Activated CD8-positive, alpha-beta memory T cell treated with anti-CD3 and anti-CD28 coated beads, Interleukin-2, amount 50 U/mL, for 24 hours (primary cell): ENCODE results near the gene ERP27.

Source experiments
- DNase-seq: peaks from one replicate; pipeline ENCODE4 v3.0.0-alpha.2; 2020; ENCODE audit errors: extremely low read depth

The ERP27 gene

DNA sequence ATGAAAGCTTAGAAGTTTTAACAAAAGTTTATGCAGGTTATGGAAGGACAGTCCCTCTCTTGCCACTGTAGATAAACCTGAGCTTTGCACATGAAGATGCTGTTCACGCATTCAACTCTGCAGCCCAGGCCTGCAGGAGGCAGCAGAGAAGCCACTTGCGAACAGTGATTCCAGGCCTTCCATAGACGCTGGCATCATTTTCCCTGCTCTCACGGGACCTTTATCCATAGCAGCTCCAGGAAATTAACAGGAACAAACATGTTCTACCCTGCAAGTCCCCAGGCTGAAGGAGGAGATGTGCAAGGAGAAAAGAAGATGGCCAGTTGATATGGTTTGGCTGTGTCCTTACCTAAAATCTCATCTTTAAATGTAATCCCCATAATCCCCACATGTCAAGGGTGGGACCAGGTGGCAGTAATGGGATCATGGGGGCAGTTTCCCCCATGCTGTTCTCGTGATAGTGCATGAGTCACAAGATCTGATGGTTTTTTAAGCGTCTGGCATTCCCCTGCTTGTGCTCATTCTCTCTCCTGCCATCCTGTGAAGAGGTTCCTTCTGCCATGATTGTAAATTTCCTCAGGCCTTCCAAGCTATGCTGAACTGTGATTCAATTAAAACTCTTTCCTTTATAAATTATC lies 2.0 kb downstream of the ERP27 start:
- no peak for DNase-seq

GRCh38 chr12:14935031-14935430 lies 3.3 kb downstream of the ERP27 start:
- no peak for DNase-seq

DNA sequence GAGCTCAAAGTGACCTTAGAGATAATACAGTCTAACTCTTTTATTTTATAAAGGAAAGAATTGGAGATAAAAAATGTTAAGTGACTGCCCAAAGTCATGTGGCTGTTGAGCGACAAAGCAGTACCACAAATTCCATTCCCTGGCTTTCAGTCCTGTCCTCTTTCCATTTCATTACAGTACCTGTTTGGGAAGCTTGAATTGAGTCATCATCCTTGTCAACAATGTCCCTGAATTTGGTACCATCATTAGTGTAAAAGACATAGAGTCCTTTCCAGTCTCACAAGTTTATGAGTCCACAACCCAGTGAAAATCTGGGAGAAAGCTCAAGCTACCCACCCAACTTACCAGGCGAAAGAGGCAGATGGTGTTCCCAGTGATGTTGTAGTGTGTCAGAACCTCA lies 3.8 kb downstream of the ERP27 start:
- DNase-seq, result no peak

GRCh38 chr12:14931791-14932560 lies 6.4 kb downstream of the ERP27 start:
- DNase-seq, result no peak

DNA sequence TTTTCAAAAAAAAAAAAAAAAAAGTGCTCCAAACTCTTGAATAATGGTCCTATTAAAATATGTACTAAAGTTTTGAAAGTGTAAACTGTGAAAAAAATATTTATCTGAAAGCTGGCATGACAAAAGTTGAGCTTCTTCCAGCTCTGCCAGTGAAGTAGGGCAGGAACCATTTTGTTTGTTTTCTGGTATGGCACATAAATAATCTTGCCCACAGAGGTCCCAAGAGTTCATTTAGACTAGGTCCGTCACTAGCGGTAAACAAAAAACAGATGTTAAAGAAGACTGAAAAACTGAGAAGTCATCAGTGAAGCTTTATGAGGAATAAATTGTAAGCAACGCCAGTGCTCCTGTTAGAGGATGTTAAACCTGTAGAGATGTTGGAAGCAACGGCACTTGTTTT lies 7.0 kb downstream of the ERP27 start:
- no peak for DNase-seq

DNA sequence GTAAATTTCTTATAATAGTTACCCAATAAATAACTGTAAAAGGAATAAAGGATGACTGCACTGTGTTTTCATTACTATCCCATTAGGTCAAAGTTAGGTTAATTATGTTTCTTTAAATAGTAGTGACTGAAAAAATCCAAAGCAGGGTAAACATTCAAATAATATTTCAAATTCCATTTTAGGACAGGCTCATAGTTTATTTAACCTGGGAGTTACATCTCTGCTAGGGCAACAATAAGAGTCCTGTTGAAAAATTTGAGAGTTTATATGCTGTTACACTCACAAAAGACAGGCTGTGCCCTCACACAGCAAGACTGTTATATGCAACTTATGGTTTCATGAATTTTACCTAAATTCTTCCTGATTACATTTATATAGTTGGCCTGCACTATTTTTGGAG lies 8.0 kb downstream of the ERP27 start:
- no peak for DNase-seq

DNA sequence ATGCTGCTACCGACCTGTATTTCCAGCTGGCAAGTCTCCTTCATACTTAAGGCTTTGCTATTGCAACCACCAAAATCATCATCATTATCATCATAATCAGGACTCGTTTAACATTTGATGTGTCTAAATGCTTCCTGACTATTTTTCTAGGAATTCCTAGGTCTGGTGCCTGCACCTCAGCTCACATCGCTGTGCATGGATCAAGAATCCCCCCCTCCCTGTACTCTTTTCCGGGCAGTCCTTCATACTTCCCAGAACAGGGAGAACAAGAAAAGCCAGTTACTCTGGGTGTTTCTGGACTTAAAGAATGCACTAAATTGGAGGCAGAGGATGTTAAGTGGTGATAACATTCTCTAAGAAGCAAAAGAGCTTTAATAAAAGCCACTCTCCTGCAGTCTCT lies 9.4 kb downstream of the ERP27 start:
- DNase-seq, result no peak

DNA sequence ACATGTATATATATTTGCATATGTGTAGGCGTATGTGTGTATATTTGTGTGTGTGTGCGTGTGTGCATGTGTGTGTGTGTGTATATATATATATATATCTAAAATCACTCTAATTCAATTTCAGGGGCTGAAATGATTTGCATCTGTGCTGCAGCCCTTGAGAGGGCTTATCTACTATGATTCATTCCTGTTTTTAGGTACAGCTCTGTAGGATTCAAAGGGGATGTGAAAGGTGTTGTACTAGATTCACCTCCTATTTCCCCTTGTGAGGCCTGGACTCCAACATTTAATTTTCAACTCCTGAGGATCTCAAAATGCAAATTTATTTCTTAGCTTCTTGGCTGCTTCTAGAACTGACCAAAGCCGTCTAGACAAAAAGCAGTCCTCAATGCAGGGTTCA lies 11.1 kb downstream of the ERP27 start:
- no peak for DNase-seq

- DNase-seq, result no peak
Observed at GRCh38 chr12:14924541-14924940, 13.8 kb downstream of the ERP27 start.

DNA sequence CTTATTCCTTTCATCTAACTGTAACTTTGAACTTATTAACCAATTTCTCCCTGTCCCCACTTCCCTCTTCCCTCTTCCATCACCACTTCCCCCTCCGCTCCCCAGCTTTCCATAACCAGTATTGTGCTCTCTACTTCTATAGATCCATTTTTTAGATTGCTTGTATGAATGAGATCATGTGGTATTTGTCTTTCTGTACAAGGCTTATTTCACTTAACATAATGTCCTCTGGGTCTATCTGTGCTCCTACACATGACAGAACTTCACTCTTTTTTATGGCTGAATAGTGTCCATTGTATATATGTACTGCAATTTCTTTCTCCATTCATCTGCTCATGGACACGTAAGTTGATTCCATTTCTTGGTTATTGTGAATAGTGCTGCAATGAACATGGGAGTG lies 14.4 kb downstream of the ERP27 start:
- no peak for DNase-seq

- no peak for DNase-seq
Observed at GRCh38 chr12:14921218-14921617, 17.1 kb downstream of the ERP27 start.

- no peak for DNase-seq
Observed at GRCh38 chr12:14920475-14921126, 17.7 kb downstream of the ERP27 start.

DNA sequence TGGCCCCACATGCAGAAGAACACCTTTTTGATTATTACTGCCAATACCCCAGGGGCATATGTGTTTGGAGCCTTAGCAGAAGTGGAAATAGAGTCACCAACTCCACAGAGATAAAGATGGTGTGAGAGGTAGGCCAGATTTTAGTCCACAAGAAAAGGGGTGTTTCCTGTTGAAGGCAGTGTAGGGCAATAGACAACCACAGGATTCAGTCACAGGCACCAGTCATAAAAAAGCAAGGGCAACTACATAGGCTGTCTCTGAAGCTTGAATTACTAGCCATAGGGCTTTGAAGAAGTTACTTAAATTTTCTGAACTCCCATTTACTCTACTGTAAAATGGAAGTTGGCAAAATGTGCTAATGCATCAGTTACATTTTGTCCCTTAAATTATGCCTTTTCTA lies 18.9 kb downstream of the ERP27 start:
- no peak for DNase-seq

- DNase-seq, result no peak
Observed at GRCh38 chr12:14915736-14916135, 22.6 kb downstream of the ERP27 start.

DNA sequence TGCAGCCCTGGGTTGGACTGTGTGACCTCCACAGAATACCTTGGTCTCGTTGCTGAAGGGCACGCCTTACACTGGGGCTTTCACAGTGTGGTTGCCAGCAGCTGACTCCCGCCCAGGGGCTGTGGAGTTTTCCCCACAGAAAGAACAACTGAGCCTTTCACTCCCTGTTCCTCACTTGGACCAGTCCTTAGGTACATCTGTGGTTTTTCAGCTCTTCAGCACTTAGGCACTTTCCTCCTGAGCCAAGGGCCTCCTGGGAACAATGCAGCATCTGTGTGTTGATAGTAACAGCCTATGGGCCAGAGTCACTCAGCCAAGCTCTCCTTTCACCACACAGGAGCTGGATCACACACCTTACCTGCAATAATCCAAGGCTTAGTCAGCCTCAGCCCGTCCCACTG lies 25.0 kb downstream of the ERP27 start:
- no peak for DNase-seq

DNA sequence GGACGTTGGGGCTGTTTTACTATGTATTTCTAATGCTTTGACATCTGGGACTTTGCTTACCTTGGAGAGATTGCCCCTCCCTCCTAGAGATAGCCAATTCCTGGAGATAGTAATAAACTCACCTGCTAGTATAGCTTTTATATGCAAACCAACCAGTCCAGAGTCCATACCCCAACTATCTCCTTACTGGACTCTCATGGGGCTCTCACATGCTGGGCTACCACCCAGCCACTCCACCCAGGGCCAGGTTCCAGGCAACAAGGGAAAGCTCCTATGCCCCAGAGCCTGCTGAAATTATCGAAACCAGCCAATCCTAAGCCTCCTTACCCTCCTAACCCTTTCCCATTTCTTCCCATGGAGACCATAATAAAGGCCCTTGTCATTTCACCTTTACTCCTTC lies 27.2 kb downstream of the ERP27 start:
- no peak for DNase-seq

GRCh38 chr12:14910090-14910915 lies 28.0 kb downstream of the ERP27 start:
- no peak for DNase-seq

GRCh38 chr12:14907953-14908352 lies 30.4 kb downstream of the ERP27 start:
- no peak for DNase-seq

DNA sequence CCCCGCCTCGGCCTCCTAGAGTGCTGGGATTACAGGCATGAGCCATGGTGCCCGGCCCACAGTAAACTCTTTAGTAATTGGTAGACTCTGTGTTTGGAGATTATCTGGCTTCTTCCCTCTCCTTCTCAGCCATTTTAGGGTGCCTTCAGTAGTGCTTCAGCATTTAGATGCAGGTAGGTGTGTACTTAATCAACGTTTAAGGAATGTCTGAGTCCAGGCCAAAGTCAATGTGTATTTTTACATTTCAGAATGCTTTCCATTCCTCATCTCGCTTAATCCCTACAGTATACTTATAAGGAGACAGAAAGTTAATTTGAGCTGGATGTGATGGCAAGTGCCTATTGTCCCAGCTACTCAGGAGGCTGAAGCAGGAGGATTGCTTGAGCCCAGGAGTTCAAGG lies 32.2 kb downstream of the ERP27 start:
- no peak for DNase-seq

- no peak for DNase-seq
Observed at GRCh38 chr12:14905269-14906004, 32.9 kb downstream of the ERP27 start.

GRCh38 chr12:14904854-14905253 lies 33.5 kb downstream of the ERP27 start:
- no peak for DNase-seq
